Breast epithelium (tissue), 3 donors: ENCODE data around the gene NR2F1-AS1.

Source experiments
- CTCF ChIP-seq, 3 donors: fragments of 450-650 bp; IDR thresholded peaks; one replicate each; pipeline ENCODE4 v1.5.1; 2016 to 2017; ENCODE audit warnings: antibody characterized with exemption in 3 of 3, mild to moderate bottlenecking in 3 of 3, moderate library complexity in 3 of 3
- POLR2A ChIP-seq: fragments of 450-650 bp; IDR thresholded peaks from one replicate; pipeline ENCODE4 v1.6.1; 2016; ENCODE audit warnings: antibody characterized with exemption, mild to moderate bottlenecking, moderate library complexity

- TF ChIP-seq CTCF (IDR thresholded peaks at IDR 0.05): no peak
- TF ChIP-seq POLR2A: no peak
Measured at GRCh38 chr5:93427316-93427715, 153.7 kb downstream of the NR2F1-AS1 start.
